ENCODE data around the gene CBFA2T3.
"Not testable (repeated sequence)": the region's sequence is repeated elsewhere in the genome, so short reads cannot be mapped to it uniquely, and the experiment has no call there.

Gene CBFA2T3

GRCh38 chr16:88923450-88923849, 53.6 kb downstream of the CBFA2T3 start:
- DNase-seq (ENCODE audit: low read depth in 2 of 2): no peak

GRCh38 chr16:88922826-88923410, 54.1 kb downstream of the CBFA2T3 start:
- DNase-seq (ENCODE audit: low read depth in 2 of 2): no peak

- no peak for DNase-seq (ENCODE audit: low read depth in 2 of 2)
These were observed 54.7 kb downstream of the CBFA2T3 start for GRCh38 chr16:88922114-88922825.

GRCh38 chr16:88921591-88921990, 55.4 kb downstream of the CBFA2T3 start:
- no peak for DNase-seq (ENCODE audit: low read depth in 2 of 2)

- no peak for DNase-seq (ENCODE audit: low read depth in 2 of 2)
These were observed 56.1 kb downstream of the CBFA2T3 start for GRCh38 chr16:88920618-88921590.

- DNase-seq (ENCODE audit: low read depth in 2 of 2): no peak
These were observed 57.1 kb downstream of the CBFA2T3 start for GRCh38 chr16:88919936-88920335.

GRCh38 chr16:88918896-88919295, 58.1 kb downstream of the CBFA2T3 start:
- DNase-seq (ENCODE audit: low read depth in 2 of 2): not testable (repeated sequence)

- DNase-seq (ENCODE audit: low read depth in 2 of 2): no peak
These were observed 58.9 kb downstream of the CBFA2T3 start for GRCh38 chr16:88917915-88918627.

GRCh38 chr16:88917146-88917914, 59.7 kb downstream of the CBFA2T3 start:
- DNase-seq (ENCODE audit: low read depth in 2 of 2): no peak

- DNase-seq (ENCODE audit: low read depth in 2 of 2): no peak
These were observed 61.2 kb downstream of the CBFA2T3 start for GRCh38 chr16:88915639-88916327.

- no peak for DNase-seq (ENCODE audit: low read depth in 2 of 2)
These were observed 62.1 kb downstream of the CBFA2T3 start for GRCh38 chr16:88914750-88915368.

GRCh38 chr16:88913870-88914269, 63.1 kb downstream of the CBFA2T3 start:
- DNase-seq (ENCODE audit: low read depth in 2 of 2): no peak

- DNase-seq (ENCODE audit: low read depth in 2 of 2): no peak
These were observed 63.9 kb downstream of the CBFA2T3 start for GRCh38 chr16:88913001-88913612.

- DNase-seq (ENCODE audit: low read depth in 2 of 2): no peak
These were observed 64.5 kb downstream of the CBFA2T3 start for GRCh38 chr16:88912556-88912955.

GRCh38 chr16:88911946-88912310, 65.1 kb downstream of the CBFA2T3 start:
- no peak for DNase-seq (ENCODE audit: low read depth in 2 of 2)

- no peak for DNase-seq (ENCODE audit: low read depth in 2 of 2)
These were observed 65.7 kb downstream of the CBFA2T3 start for GRCh38 chr16:88911136-88911945.

GRCh38 chr16:88910284-88911135, 66.5 kb downstream of the CBFA2T3 start:
- no peak for DNase-seq (ENCODE audit: low read depth in 2 of 2)
